GM12878 (cell line): ENCODE results near the gene PVALEF. TPM values are rescaled to one million over a fixed set of nuclear protein-coding genes. Genes with fewer than 3 reads are reported as not detected.

Experiments used
- ATAC-seq: fragments of 200-7000 bp; cut with Tn5 transposase; 3 replicates; pipeline ENCODE4 v1.9.1; 2020; ENCODE audit warnings: mild to moderate bottlenecking, moderate library complexity
- BruUV-seq: library from RNA; stranded (reverse); fragments of 400-500 nt; replicated peaks from 2 replicates; lab custom pipeline; 2021; lab: Mats Ljungman, UMichigan
- CTCF ChIA-PET: fragments of 300-600 bp; sonication (Branson Sonifier 250); formaldehyde crosslinking; extraction: SDS; loops from one replicate; lab custom pipeline; 2021; ENCODE audit warnings: inconsistent platforms; lab: Yijun Ruan, JAX
- POLR2A ChIA-PET: fragments of 350-600 bp; formaldehyde crosslinking; extraction: SDS; loops from one replicate; lab custom pipeline; 2021; ENCODE audit warnings: inconsistent platforms; lab: Charles Lee
- RAD21 ChIA-PET: fragments of 300-600 bp; sonication (Branson Sonifier 250); formaldehyde crosslinking; loops from one replicate; lab custom pipeline; 2023; ENCODE audit warnings: antibody characterized with exemption; ENCODE audit not compliant: unreplicated experiment; lab: Charles Lee
- SMC1A ChIA-PET: fragments of 300-600 bp; sonication (Branson Sonifier 250); formaldehyde crosslinking; loops from one replicate; lab custom pipeline; 2023; ENCODE audit not compliant: unreplicated experiment, uncharacterized antibody; lab: Charles Lee
- DNase-seq: peaks from one replicate; pipeline ENCODE4 v3.0.0-alpha.2; 2011; ENCODE audit warnings: low read depth, low spot score
- FAIRE-seq: peaks from 3 replicates; lab custom pipeline; 2011; peaks lifted over from hg19 to GRCh38; lab: Jason Lieb, UNC
- H2AFZ ChIP-seq: 2 replicates; pipeline ENCODE4 v1.6.0; 2011; ENCODE audit warnings: low read depth, low read length, control low read depth; ENCODE audit not compliant: control insufficient read depth
- H3K27ac ChIP-seq: 2 replicates; pipeline ENCODE4 v1.5.1; 2011; ENCODE audit warnings: control low read depth; ENCODE audit not compliant: control insufficient read depth, insufficient read depth
- H3K27me3 ChIP-seq, 2 experiments: replicated peaks in 1 of 2; 2 replicates each; pipeline versions ENCODE4 v1.6.0 to v1.6.1; 2011; ENCODE audit warnings: low read length in 1 of 2; ENCODE audit not compliant: control insufficient read depth in 2 of 2, insufficient read depth in 2 of 2
- H3K36me3 ChIP-seq, 2 experiments: 2 replicates each; pipeline ENCODE4 v1.5.1; 2011; ENCODE audit warnings: low read length in 1 of 2; ENCODE audit not compliant: control insufficient read depth in 2 of 2, insufficient read depth in 2 of 2
- H3K4me1 ChIP-seq: 2 replicates; pipeline ENCODE4 v1.6.1; 2011; ENCODE audit warnings: mild to moderate bottlenecking, low read length, moderate library complexity, mixed read lengths; ENCODE audit not compliant: control insufficient read depth, insufficient read depth
- H3K4me2 ChIP-seq: 2 replicates; pipeline ENCODE4 v1.6.0; 2011; ENCODE audit warnings: control low read depth; ENCODE audit not compliant: control insufficient read depth, insufficient read depth
- H3K4me3 ChIP-seq: fragments of 200-600 bp; sonication (generic); 2 replicates; pipeline ENCODE4 v1.5.1; 2016
- H3K79me2 ChIP-seq: 2 replicates; pipeline ENCODE4 v1.6.0; 2011; ENCODE audit warnings: low read length; ENCODE audit not compliant: control insufficient read depth, insufficient read depth
- H3K9ac ChIP-seq: 2 replicates; pipeline ENCODE4 v1.8.0; 2011; ENCODE audit warnings: low read length, control low read depth, mixed read lengths; ENCODE audit not compliant: control insufficient read depth, insufficient read depth
- H3K9me3 ChIP-seq: replicated peaks from 3 replicates; pipeline ENCODE4 v1.5.1; 2011; ENCODE audit warnings: mild to moderate bottlenecking, low read length; ENCODE audit not compliant: control insufficient read depth, insufficient read depth
- H4K20me1 ChIP-seq: 2 replicates; pipeline ENCODE4 v1.6.0; 2011; ENCODE audit not compliant: control insufficient read depth, insufficient read depth
- BCLAF1 ChIP-seq: fragments of 450-650 bp; IDR thresholded peaks from 2 replicates; pipeline ENCODE4 v1.6.1; 2017; ENCODE audit warnings: antibody characterized with exemption, mild to moderate bottlenecking, moderate library complexity
- CREB1 ChIP-seq: IDR thresholded peaks from 2 replicates; pipeline ENCODE4 v1.6.1; 2012; ENCODE audit warnings: low read depth, mild to moderate bottlenecking, inconsistent platforms
- GATAD2B ChIP-seq: fragments of 450-650 bp; conservative IDR thresholded peaks from 2 replicates; pipeline ENCODE4 v1.6.1; 2017; ENCODE audit warnings: low read depth, mild to moderate bottlenecking, moderate library complexity
- IRF5 ChIP-seq: fragments of 450-650 bp; IDR thresholded peaks from 2 replicates; pipeline ENCODE4 v1.6.1; 2017; ENCODE audit warnings: borderline replicate concordance
- KAT2A ChIP-seq: conservative IDR thresholded peaks from 2 replicates; pipeline ENCODE4 v1.6.1; 2011; ENCODE audit warnings: low read depth, low read length; ENCODE audit not compliant: control insufficient read depth
- LARP7 ChIP-seq: fragments of 450-650 bp; IDR thresholded peaks from 2 replicates; pipeline ENCODE4 v1.6.1; 2017; ENCODE audit warnings: mild to moderate bottlenecking
- STAT1 ChIP-seq: fragments of 450-650 bp; conservative IDR thresholded peaks from 2 replicates; pipeline ENCODE4 v1.6.1; 2014; ENCODE audit warnings: antibody characterized with exemption, mild to moderate bottlenecking
- TAF1 ChIP-seq: IDR thresholded peaks from 2 replicates; pipeline ENCODE4 v1.6.1; 2011; ENCODE audit warnings: mild to moderate bottlenecking, low read depth, low read length, borderline replicate concordance
- ZNF207 ChIP-seq: fragments of 450-650 bp; IDR thresholded peaks from 2 replicates; pipeline ENCODE4 v1.6.1; 2014; ENCODE audit warnings: antibody characterized with exemption, mild to moderate bottlenecking, borderline replicate concordance
- WGBS: methylation state at CpG from one replicate; pipeline ENCODE4 v1.1.6; 2016; ENCODE audit warnings: low lambda C conversion rate; ENCODE audit not compliant: insufficient replicate concordance, insufficient coverage; ENCODE audit errors: missing lambda C conversion rate; 5-methylcytosine and 5-hydroxymethylcytosine counted together
- in situ Hi-C: fragments of 300-500 bp; cut with MboI; formaldehyde crosslinking; loops from 9 replicates; pipeline ENCODE4 v1.14.3; 2018; ENCODE audit warnings: mixed read lengths
- intact Hi-C: fragments of 100-400 bp; cut with micrococcal nuclease; formaldehyde crosslinking; loops from one replicate; pipeline ENCODE4 v1.14.2; 2022; ENCODE audit not compliant: unreplicated experiment
- polyA plus RNA-seq, 11 experiments: library from polyadenylated mRNA; depleted of rRNA in 4 of 11; unstranded in 6 of 11; stranded (reverse) in 5 of 11; fragments of >200 nt; fragmentation: Nextera tagmentation in 4 of 11; fragmentation: Illumina TruSeq in 1 of 11; extraction: Ambion mirVana in 4 of 11; extraction: Trizol in 1 of 11; gene quantifications; 1 replicate in 1 of 11; 2 replicates in 10 of 11; pipeline versions ENCODE4 v1.2.1 to v1.2.3, GENCODE V29; 2011 to 2016; ENCODE audit warnings: inconsistent platforms in 2 of 11, missing spikeins in 2 of 11, low read depth in 1 of 11
- total RNA-seq, 4 experiments: library from RNA; depleted of rRNA in 3 of 4; stranded (reverse); fragments of >200 nt in 3 of 4; fragmentation: Illumina TruSeq in 1 of 4; extraction: Trizol in 1 of 4; gene quantifications; 2 replicates each; pipeline versions ENCODE4 v1.2.1 to v1.2.3, GENCODE V29; 2013 to 2021

The PVALEF gene
- total and polyA plus RNA-seq, 10 of the 15 experiments (the other 5 are each of a cell fraction or from before 2014, with no cell fraction given) = not detected

- CTCF ChIA-PET = interaction anchor here (0.6 to 1.9 kb wide), 6 partner anchors 9 to 341 kb away, joined by 3 to 17 read pairs (median 4); partner anchors contain the start of genes NDUFAF8 and TEPSIN
- in situ Hi-C loops (loop anchor here (25.0 kb wide), 1 partner anchor 343 kb away; no protein-coding TSS in a partner anchor), intact Hi-C loops (loop anchor here (5.0 kb wide), 1 partner anchor 338 kb away; no protein-coding TSS in a partner anchor)
These were observed 21.4 kb upstream of the PVALEF start for GRCh38 chr17:81143717-81144422.

DNA sequence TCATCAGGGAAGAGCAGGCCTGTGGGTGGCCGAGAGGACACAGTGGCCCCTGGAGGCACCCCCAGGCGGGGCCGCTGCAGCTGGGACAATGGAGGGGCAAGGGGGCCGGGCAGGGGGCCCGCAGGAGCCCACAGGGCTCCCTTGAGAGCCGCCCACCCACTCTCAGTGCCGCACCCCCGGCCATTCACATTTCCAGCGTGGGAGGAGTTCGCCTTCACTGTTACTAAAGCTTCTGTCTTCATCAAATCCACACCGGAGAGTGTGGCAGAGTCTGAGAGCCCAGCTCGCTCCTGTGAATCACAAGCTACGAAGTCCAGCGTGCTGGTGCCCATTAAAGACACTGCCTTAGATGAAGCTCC lies 20.9 kb upstream of the PVALEF start:
- in situ Hi-C loops (loop anchor here (25.0 kb wide), 1 partner anchor 343 kb away; no protein-coding TSS in a partner anchor), intact Hi-C loops (loop anchor here (5.0 kb wide), 1 partner anchor 338 kb away; no protein-coding TSS in a partner anchor)
- ChIA-PET CTCF (interaction anchor here (0.7 to 1.2 kb wide), 4 partner anchors 86 to 340 kb away, joined by 3 to 4 read pairs (median 3); partner anchors contain the start of genes NDUFAF8 and TEPSIN), SMC1A (no interaction called here), POLR2A (no interaction called here), RAD21 (interaction anchor here (0.5 kb wide), 1 partner anchor 86 kb away, joined by 3 read pairs; no protein-coding TSS in a partner anchor)
- no TSS peak for BruUV-seq
- no peaks in the 10 kb centered on the region for H3K79me2 ChIP-seq
- H3K9me3 ChIP-seq = no peaks in the 10 kb centered on the region
- no peaks in the 10 kb centered on the region for H4K20me1 ChIP-seq
- FAIRE-seq (no peak), ATAC-seq (no peak), DNase-seq (no peak)
- H3K9ac ChIP-seq = no peak overlapping the region
- H3K4me1 ChIP-seq = no peaks in the 10 kb centered on the region
- H2AFZ ChIP-seq = no peak overlapping the region
- 19% methylated on average over 14 of the region's 14 CpGs for WGBS
- H3K27me3 ChIP-seq = no peaks in the 10 kb centered on the region
- H3K4me2 ChIP-seq = no peak overlapping the region
- H3K27ac ChIP-seq = no peak overlapping the region
- no peaks in the 10 kb centered on the region for H3K36me3 ChIP-seq
- no peak overlapping the region for H3K4me3 ChIP-seq
- TF ChIP-seq BCLAF1 = no peak
- TF ChIP-seq IRF5 = no peak
- no peak for TF ChIP-seq TAF1
- TF ChIP-seq ZNF207 = no peak
- TF ChIP-seq CREB1 = no peak

More at GRCh38 chr17:81143717-81144422, 21.4 kb upstream of the PVALEF start:
- H4K20me1 ChIP-seq = no peaks in the 10 kb centered on the region
- H3K4me2 ChIP-seq = no peak overlapping the region
- ChIA-PET RAD21 (interaction anchor here (0.5 to 1.0 kb wide), 2 partner anchors 87 to 341 kb away, joined by 3 to 5 read pairs; no protein-coding TSS in a partner anchor), SMC1A (interaction anchor here (1.5 to 2.4 kb wide), 2 partner anchors 95 to 99 kb away, joined by 5 to 7 read pairs; partner anchors contain the start of genes NDUFAF8 and TEPSIN)
- ATAC-seq (no peak), FAIRE-seq (no peak), DNase-seq (no peak)
- H3K4me1 ChIP-seq = no peaks in the 10 kb centered on the region
- H3K27ac ChIP-seq = no peak overlapping the region
- no peaks in the 10 kb centered on the region for H3K36me3 ChIP-seq
- no peak overlapping the region for H3K9ac ChIP-seq
- BruUV-seq = no TSS peak
- no peak overlapping the region for H2AFZ ChIP-seq
- WGBS = 35% methylated on average over 17 of the region's 17 CpGs
- no peak for TF ChIP-seq STAT1
- TF ChIP-seq GATAD2B = no peak
- no peak for TF ChIP-seq LARP7
- TF ChIP-seq KAT2A = no peak
- TF ChIP-seq, all 136 proteins: peak for 0
- Histone ChIP-seq H3K27me3 (no peaks in the 10 kb centered on the region), H3K4me3 (no peak overlapping the region), H3K79me2 (no peaks in the 10 kb centered on the region), H3K9me3 (no peaks in the 10 kb centered on the region)
- POLR2A ChIA-PET = no interaction called here
